Lower lobe of right lung (tissue), 2 donors: ENCODE results near the gene SSUH2. TPM values are rescaled to one million over a fixed set of nuclear protein-coding genes. Genes with fewer than 3 reads are reported as not detected.
"Not testable (repeated sequence)": the region's sequence is repeated elsewhere in the genome, so short reads cannot be mapped to it uniquely, and the experiment has no call there.

Source experiments
- ATAC-seq, 2 donors: fragments of 200-7000 bp; cut with Tn5 transposase; one replicate each; pipeline ENCODE4 v1.9.1; 2020 to 2022; ENCODE audit warnings: mild to moderate bottlenecking in 2 of 2, moderate library complexity in 2 of 2
- DNase-seq: peaks from one replicate; pipeline ENCODE4 v3.0.0-alpha.2; 2020
- H3K27ac ChIP-seq: fragments of 200-600 bp; one replicate; pipeline ENCODE4 v1.8.0; 2022
- H3K27me3 ChIP-seq: fragments of 200-600 bp; one replicate; pipeline ENCODE4 v1.8.0; 2022; ENCODE audit warnings: low read depth
- H3K36me3 ChIP-seq: fragments of 200-600 bp; one replicate; pipeline ENCODE4 v1.8.0; 2022; ENCODE audit warnings: mild to moderate bottlenecking
- H3K4me1 ChIP-seq: fragments of 200-600 bp; one replicate; pipeline ENCODE4 v1.8.0; 2022
- H3K4me3 ChIP-seq: fragments of 200-600 bp; one replicate; pipeline ENCODE4 v1.8.0; 2022; ENCODE audit warnings: mild to moderate bottlenecking
- H3K9me3 ChIP-seq: fragments of 200-600 bp; one replicate; pipeline ENCODE4 v1.8.0; 2022
- intact Hi-C: fragments of 100-400 bp; cut with DNase I; formaldehyde crosslinking; loops from one replicate; pipeline ENCODE4 v1.11.0; 2022
- long read RNA-seq: library from polyadenylated mRNA; unstranded; transcript quantifications from one replicate; pipeline ENCODE4 v2.0.0, GENCODE V29; 2021
- total RNA-seq: library from RNA; stranded (reverse); fragmentation: NEBNext Ultra II Directional; extraction: Animal tissue kit (Norgen Biotek cat#: 25700); gene quantifications from one replicate; pipeline ENCODE4 v1.2.1, GENCODE V29; 2021
- TF ChIP-seq, protein P1 (sequence below): fragments of 200-600 bp; IDR thresholded peaks from one replicate; pipeline ENCODE4 v1.8.0; 2022; ENCODE audit warnings: antibody characterized with exemption, mild to moderate bottlenecking
- donor health status: DM: no; HTN: yes; CAD: no; lungs with severe emphysema.

Gene SSUH2, protein sequence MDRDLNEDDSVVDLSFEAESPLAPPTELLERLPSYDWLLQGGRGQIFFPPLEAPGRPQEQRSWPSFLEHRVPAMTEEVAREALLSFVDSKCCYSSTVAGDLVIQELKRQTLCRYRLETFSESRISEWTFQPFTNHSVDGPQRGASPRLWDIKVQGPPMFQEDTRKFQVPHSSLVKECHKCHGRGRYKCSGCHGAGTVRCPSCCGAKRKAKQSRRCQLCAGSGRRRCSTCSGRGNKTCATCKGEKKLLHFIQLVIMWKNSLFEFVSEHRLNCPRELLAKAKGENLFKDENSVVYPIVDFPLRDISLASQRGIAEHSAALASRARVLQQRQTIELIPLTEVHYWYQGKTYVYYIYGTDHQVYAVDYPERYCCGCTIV
- not detected for total RNA-seq
- long read RNA-seq = 0 reads

DNA sequence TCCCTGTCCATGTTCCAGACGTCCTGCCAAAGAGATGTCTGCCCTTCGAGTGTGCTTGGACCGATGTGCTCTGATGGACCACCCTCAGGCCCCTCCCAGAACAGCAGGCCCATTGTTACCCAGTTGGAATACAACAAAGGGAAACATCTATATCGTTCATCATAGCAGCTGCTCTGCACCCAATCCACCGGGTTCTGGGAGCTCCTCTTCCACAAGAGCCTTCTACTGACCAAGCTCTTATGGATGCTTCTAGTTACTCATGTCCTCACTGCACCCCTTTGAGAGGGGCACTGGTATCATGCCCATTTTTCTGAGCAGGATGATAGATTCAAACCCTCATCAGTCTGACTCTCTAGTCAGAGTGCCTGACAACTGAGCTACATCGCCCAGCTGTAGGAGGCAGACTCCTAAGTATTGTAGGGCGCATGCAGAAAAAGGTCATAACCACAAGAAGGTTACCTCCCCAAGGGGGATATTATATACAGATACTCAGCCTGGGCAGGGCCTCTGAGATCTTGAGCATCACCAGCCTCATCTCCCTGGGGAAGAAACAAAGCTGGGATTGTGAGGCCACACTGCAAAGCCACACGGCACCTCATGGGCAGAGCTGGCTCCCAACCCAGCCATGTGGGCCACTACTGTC, at the start of gene SSUH2:
Gene SSUH2, minus strand, starts transcription at position 51 of the 643 bp plus-strand sequence. Its CDS starts 40 bp downstream, at position 11.
- Histone ChIP-seq H3K27ac (no peak within 1 kb of the TSS), H3K4me1 (no peaks in the 10 kb centered on the region), H3K36me3 (no peaks in the 10 kb centered on the region), H3K4me3 (no peak within 1 kb of the TSS), H3K9me3 (no peaks in the 10 kb centered on the region), H3K27me3 (peaks cover 4% of the 10 kb centered on the region)
- DNase-seq (no peak), ATAC-seq (no peak)
- intact Hi-C loops = no loop called here
- TF ChIP-seq, protein P1, sequence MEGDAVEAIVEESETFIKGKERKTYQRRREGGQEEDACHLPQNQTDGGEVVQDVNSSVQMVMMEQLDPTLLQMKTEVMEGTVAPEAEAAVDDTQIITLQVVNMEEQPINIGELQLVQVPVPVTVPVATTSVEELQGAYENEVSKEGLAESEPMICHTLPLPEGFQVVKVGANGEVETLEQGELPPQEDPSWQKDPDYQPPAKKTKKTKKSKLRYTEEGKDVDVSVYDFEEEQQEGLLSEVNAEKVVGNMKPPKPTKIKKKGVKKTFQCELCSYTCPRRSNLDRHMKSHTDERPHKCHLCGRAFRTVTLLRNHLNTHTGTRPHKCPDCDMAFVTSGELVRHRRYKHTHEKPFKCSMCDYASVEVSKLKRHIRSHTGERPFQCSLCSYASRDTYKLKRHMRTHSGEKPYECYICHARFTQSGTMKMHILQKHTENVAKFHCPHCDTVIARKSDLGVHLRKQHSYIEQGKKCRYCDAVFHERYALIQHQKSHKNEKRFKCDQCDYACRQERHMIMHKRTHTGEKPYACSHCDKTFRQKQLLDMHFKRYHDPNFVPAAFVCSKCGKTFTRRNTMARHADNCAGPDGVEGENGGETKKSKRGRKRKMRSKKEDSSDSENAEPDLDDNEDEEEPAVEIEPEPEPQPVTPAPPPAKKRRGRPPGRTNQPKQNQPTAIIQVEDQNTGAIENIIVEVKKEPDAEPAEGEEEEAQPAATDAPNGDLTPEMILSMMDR = no peak

DNA sequence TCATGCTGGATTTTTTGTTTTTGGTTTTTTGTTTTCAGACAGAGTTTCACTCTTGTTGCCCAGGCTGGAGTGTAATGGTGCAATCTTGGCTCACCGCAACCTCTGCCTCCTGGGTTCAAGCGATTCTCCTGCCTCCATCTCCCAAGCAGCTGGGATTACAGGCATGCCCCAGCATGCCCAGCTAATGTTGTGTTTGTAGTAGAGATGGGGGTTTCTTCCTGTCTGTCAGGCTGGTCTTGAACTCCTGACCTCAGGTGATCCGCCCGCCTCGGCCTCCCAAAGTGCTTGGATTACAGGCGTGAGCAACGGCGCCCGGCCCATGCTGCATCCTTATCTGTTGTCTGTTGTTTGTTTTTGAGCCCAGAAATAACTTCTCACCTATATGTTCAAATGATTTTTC, 46.7 kb upstream of the SSUH2 start:
- H3K27me3 ChIP-seq, H3K9me3 ChIP-seq, H3K4me1 ChIP-seq, DNase-seq, ATAC-seq, intact Hi-C loops, H3K4me3 ChIP-seq, H3K27ac ChIP-seq, H3K36me3 ChIP-seq: not testable (repeated sequence)

DNA sequence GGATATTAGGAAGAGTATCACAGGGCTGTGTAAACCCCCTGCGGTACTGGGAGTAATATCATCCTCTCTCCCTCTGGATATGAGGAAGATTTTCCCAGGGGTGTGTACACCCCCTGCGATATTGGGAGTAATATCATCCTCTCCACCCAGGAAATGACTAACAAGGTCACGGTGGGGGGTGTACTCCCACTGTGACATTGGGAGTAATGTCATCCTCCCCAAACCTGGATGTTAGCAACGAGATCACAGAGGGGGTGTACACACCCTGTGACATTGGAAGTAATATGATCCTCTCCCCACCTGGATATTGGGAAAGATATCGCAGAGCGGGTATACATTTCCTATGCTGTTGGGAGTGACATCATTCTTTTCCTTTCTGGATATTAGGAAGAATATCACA, 40.4 kb upstream of the SSUH2 start:
- H3K36me3 ChIP-seq, intact Hi-C loops, ATAC-seq, H3K9me3 ChIP-seq, H3K4me3 ChIP-seq, H3K27me3 ChIP-seq, H3K4me1 ChIP-seq, DNase-seq, H3K27ac ChIP-seq: not testable (repeated sequence)

DNA sequence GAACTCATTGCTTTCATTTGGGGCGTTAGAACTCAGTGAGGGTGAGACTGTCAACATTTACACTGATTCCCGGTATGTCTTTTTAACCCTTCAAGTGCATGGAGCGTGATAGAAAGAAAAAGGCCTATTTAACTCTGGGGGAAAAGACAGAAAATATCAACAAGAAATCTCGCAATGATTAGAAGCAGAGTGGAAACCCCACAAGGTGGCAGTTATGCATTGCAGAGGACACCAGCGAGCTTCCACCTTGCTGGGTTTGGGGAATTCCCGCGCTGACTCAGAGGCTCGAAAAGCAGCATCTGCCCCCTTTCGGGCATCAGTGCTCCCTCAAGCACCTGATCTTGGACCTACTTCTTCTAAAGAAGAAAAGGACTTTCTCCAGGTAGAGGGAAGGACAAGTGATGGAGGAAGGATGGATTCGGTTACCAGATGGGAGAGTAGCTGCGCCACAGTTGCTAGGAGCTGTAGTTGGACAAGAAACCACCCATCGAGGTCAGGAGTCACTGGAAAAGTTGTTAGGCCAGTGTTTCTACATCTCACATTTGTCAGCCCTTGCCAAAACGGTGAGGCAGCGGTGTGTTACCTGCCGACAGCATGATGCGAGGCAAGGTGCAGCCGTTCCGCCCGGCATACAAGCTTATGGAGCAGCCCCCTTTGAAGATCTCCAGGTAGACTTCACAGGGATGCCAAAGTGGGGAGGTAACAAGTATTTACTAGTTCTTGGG, 38.4 kb upstream of the SSUH2 start:
- ATAC-seq, DNase-seq, H3K27ac ChIP-seq, H3K4me3 ChIP-seq, H3K4me1 ChIP-seq, H3K36me3 ChIP-seq, H3K27me3 ChIP-seq, H3K9me3 ChIP-seq, intact Hi-C loops: not testable (repeated sequence)

DNA sequence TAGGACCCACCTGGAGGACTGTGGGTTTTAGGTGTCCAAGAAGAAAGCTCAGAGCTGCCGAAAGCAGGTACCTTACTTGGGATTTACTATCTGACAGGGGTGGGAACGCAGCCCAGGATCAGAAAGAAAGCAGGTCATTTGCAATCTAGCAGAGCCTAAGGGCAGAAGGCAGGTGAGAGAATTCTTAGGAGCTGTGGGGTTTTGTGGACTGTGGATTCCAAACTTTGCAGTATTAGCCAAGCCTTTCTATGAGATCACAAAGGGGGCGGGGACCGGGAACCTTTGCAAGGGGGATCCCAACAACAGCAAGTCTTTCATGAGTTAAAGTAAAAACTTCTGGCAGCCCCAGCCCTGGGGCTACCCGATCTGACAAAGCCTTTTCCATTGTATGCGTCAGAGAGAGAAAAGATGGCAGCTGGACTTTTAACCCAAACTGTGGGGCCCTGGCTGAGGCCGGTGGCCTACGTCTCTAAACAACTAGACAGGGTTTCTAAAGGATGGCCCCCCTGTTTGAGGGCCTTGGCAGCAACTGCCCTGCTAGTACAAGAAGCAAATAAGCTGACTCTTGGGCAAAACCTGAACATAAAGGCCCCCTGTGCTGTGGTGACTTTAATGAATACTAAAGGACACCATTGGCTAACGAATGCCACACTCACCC, 37.4 kb upstream of the SSUH2 start:
- ATAC-seq, H3K4me3 ChIP-seq, DNase-seq, H3K27ac ChIP-seq, H3K36me3 ChIP-seq, H3K4me1 ChIP-seq, H3K9me3 ChIP-seq, H3K27me3 ChIP-seq, intact Hi-C loops: not testable (repeated sequence)

DNA sequence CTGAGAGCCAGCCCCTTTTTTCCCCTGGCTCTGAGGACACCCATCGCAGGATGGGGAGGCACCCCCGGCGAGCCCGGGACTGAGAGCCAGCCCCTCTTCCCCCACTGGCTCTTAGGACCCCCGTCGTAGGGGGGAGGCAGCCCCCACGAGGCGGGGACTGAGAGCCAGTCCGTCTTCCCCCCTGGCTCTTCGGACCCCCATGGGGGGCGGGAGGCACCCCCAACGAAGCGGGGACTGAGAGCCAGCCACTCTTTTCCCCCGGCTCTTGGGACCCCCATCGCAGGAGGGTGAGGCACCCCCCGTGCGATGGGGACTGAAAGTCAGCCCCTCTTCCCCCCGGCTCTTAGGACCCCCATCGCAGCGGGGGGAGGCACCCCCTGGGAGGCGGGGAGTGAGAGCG, 36.8 kb upstream of the SSUH2 start:
- DNase-seq = no peak
- TF ChIP-seq, protein P1 = no peak
- intact Hi-C loops = no loop called here
- Histone ChIP-seq H3K9me3 (no peaks in the 10 kb centered on the region), H3K36me3 (no peaks in the 10 kb centered on the region), H3K4me1 (no peaks in the 10 kb centered on the region), H3K27me3 (no peaks in the 10 kb centered on the region), H3K27ac (no peak overlapping the region), H3K4me3 (no peak overlapping the region)
- ATAC-seq = no peak

DNA sequence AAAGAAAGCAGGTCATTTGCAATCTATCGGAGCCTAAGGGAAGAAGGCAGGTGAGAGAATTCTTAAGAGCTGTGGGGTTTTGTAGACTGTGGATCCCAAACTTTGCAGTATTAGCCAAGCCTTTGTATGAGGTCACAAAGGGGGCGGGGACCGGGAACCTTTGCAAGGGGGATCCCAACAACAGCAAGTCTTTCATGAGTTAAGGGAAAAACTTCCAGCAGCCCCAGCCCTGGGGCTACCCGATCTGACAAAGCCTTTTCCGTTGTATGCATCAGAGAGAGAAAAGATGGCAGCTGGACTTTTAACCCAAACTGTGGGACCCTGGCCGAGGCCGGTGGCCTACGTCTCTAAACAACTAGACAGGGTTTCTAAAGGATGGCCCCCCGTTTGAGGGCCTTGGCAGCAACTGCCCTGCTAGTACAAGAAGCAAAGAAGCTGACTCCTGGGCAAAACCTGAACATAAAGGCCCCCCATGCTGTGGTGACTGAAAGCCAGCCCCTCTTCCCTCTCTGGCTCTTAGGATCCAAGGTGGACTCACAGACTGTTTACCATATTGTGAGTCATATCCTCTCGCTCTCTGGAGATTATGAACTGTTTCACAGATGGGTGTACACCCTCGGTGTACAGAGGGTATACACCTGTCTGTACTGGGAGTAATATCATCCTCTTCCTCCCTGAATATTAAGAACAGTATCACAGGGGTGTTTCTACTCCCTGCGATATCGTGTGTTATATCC, 35.4 kb upstream of the SSUH2 start:
- H3K36me3 ChIP-seq, H3K27ac ChIP-seq, H3K4me3 ChIP-seq, H3K4me1 ChIP-seq, H3K9me3 ChIP-seq, H3K27me3 ChIP-seq, DNase-seq, intact Hi-C loops, ATAC-seq: not testable (repeated sequence)
